PC-9 (cell line): ENCODE measurements around the gene CFAP46. TPM values are rescaled to one million over a fixed set of nuclear protein-coding genes. Genes with fewer than 3 reads are reported as not detected.

Experiments
- Bru-seq: library from RNA; stranded (reverse); fragments of 400-500 nt; gene quantifications from one replicate; lab custom pipeline; 2021; lab: Mats Ljungman, UMichigan
- BruChase-seq, 2 experiments: library from RNA; stranded (reverse); fragments of 400-500 nt; gene quantifications; one replicate each; lab custom pipeline; 2021; lab: Mats Ljungman, UMichigan
- BruUV-seq: library from RNA; stranded (reverse); fragments of 400-500 nt; replicated peaks from 2 replicates; lab custom pipeline; 2021; lab: Mats Ljungman, UMichigan
- CTCF ChIA-PET: fragments of 300-600 bp; sonication (Branson Sonifier 250); formaldehyde crosslinking; loops from one replicate; lab custom pipeline; 2022; ENCODE audit warnings: antibody characterized with exemption; lab: Charles Lee
- POLR2A ChIA-PET: fragments of 300-600 bp; sonication (Branson Sonifier 250); formaldehyde crosslinking; loops from one replicate; lab custom pipeline; 2022; ENCODE audit warnings: antibody characterized with exemption; ENCODE audit not compliant: unreplicated experiment; lab: Charles Lee
- DNase-seq, 2 experiments: peaks; one replicate each; pipeline versions ENCODE4 v3.0.0 to v3.0.0-alpha.2; 2015 to 2022; ENCODE audit warnings: mixed read lengths in 1 of 2
- H2AFZ ChIP-seq: fragments of 200-600 bp; sonication (generic); 2 replicates; pipeline ENCODE4 v1.8.1; 2017; ENCODE audit warnings: antibody characterized with exemption
- H3F3A ChIP-seq: fragments of 200-600 bp; sonication (generic); 2 replicates; pipeline ENCODE4 v1.8.1; 2017; ENCODE audit warnings: antibody characterized with exemption, mild to moderate bottlenecking, low read depth; ENCODE audit not compliant: insufficient read depth
- H3K27ac ChIP-seq: fragments of 200-600 bp; sonication (generic); 2 replicates; pipeline ENCODE4 v1.6.1; 2016; ENCODE audit warnings: mixed run types
- H3K27me3 ChIP-seq: fragments of 200-600 bp; sonication (generic); 2 replicates; pipeline ENCODE4 v1.6.1; 2016; ENCODE audit warnings: low read depth, mixed run types; ENCODE audit not compliant: insufficient read depth
- H3K36me3 ChIP-seq: fragments of 200-600 bp; sonication (generic); 2 replicates; pipeline ENCODE4 v1.6.1; 2016; ENCODE audit warnings: low read depth, mixed run types
- H3K4me1 ChIP-seq: fragments of 200-600 bp; sonication (generic); replicated peaks from 2 replicates; pipeline ENCODE4 v1.6.1; 2016; ENCODE audit warnings: mixed run types; ENCODE audit not compliant: insufficient read depth
- H3K4me2 ChIP-seq: fragments of 200-600 bp; sonication (generic); 2 replicates; pipeline ENCODE4 v1.6.1; 2017; ENCODE audit warnings: mixed run types
- H3K4me3 ChIP-seq: fragments of 200-600 bp; sonication (generic); 2 replicates; pipeline ENCODE4 v1.6.1; 2016; ENCODE audit warnings: mixed run types
- H3K79me2 ChIP-seq: fragments of 200-600 bp; sonication (generic); 2 replicates; pipeline ENCODE4 v1.6.1; 2017; ENCODE audit warnings: low read depth, mixed run types
- H3K9me2 ChIP-seq: fragments of 200-600 bp; sonication (generic); 2 replicates; pipeline ENCODE4 v1.8.1; 2017; ENCODE audit warnings: mild to moderate bottlenecking; ENCODE audit not compliant: insufficient read depth
- H3K9me3 ChIP-seq: fragments of 200-600 bp; sonication (generic); 2 replicates; pipeline ENCODE4 v1.8.1; 2016; ENCODE audit warnings: low read depth; ENCODE audit not compliant: insufficient read depth
- H4K20me1 ChIP-seq: fragments of 200-600 bp; sonication (generic); 2 replicates; pipeline ENCODE4 v1.8.1; 2017; ENCODE audit not compliant: insufficient read depth
- EZH2 ChIP-seq: fragments of 200-600 bp; sonication (generic); IDR thresholded peaks from 2 replicates; pipeline ENCODE4 v1.8.0; 2017; ENCODE audit warnings: antibody characterized with exemption, low read depth
- intact Hi-C: fragments of 100-400 bp; cut with micrococcal nuclease; formaldehyde crosslinking; loops from one replicate; pipeline ENCODE4 v1.10.0; 2022; ENCODE audit not compliant: unreplicated experiment
- long read RNA-seq: library from polyadenylated mRNA; stranded (forward); transcript quantifications from one replicate; pipeline ENCODE4 v2.0.0, GENCODE V29; 2022
- total RNA-seq: library from RNA; stranded (reverse); gene quantifications from 2 replicates; pipeline ENCODE4 v1.2.3, GENCODE V29; 2021
- TF ChIP-seq, protein P1 (sequence below): fragments of 200-600 bp; sonication (generic); conservative IDR thresholded peaks from 2 replicates; pipeline ENCODE4 v1.6.1; 2017; ENCODE audit warnings: mixed run types, antibody characterized with exemption, mild to moderate bottlenecking, moderate library complexity

The CFAP46 gene
- not detected in 2 replicates for total RNA-seq
- percentile 3 among the genes with signal in this experiment for Bru-seq, nascent RNA
- percentile 1 among the genes with signal in this experiment for BruChase-seq, experiment 1, labeled RNA remaining after a 2-hour chase
- BruChase-seq, experiment 2, labeled RNA remaining after a 6-hour chase, result not detected
- long read RNA-seq, result 0 reads

DNA sequence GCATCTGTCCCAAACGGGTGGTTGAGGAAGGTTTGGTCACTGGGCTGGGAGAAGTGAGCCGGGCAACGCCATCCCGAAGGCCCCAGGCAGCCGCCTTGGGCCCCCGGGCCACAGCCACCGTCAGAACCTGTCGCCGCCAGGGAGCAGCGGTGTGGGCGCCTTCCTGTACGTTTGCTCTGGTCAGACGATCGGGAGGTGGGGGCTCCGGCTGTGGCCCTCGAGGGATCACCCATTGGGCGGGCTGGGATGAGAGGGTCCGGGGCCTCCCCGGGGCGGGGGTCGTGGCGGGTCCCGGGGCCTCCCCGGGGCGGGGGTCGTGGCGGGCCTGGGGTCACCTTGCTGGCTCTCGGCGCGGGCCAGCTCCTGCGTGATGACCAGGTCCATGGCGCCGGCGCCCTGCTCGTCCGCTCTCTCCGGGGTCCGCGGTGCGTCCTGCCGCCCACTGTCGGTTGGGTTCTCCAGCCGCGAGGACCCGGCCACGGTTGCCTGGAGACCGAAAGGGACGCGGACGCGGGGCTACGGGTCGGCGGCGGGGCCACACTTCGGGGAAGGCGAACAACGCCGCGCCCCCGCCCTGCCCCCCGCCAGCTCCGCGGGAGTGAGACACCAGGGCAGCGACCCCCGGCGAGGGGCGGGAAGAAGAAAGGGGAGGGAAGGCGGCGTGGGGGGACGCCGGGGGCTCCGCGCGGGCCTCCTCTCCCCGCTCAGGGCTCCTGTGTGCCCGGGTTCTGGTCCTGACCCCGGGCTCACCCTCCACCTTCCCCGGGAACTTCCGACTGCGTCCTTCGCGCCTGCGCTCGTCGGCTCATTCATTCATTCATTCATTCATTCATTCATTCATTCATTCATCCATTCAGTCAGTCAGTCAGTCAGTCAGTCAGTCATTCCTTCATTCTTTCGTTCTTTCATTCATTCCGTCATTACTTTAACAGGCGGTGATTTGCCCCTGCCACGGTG is at the start of gene CFAP46:
TSS of gene CFAP46 (minus strand) at position 470 of the 957 bp plus-strand sequence. CDS start at position 384, 86 bp downstream.
- no peak within 1 kb of the TSS for H3K4me2 ChIP-seq
- H3K79me2 ChIP-seq, result no peaks in the 10 kb centered on the region
- ChIA-PET CTCF (no interaction called here), POLR2A (no interaction called here)
- intact Hi-C loops, result no loop called here
- no peaks in the 10 kb centered on the region for H3K36me3 ChIP-seq
- no peaks in the 10 kb centered on the region for H3K4me1 ChIP-seq
- no peaks in the 10 kb centered on the region for H3K9me2 ChIP-seq
- H3K9me3 ChIP-seq, result no peaks in the 10 kb centered on the region
- H3K27me3 ChIP-seq, result peaks cover 25% of the 10 kb centered on the region
- TF ChIP-seq, protein P1, sequence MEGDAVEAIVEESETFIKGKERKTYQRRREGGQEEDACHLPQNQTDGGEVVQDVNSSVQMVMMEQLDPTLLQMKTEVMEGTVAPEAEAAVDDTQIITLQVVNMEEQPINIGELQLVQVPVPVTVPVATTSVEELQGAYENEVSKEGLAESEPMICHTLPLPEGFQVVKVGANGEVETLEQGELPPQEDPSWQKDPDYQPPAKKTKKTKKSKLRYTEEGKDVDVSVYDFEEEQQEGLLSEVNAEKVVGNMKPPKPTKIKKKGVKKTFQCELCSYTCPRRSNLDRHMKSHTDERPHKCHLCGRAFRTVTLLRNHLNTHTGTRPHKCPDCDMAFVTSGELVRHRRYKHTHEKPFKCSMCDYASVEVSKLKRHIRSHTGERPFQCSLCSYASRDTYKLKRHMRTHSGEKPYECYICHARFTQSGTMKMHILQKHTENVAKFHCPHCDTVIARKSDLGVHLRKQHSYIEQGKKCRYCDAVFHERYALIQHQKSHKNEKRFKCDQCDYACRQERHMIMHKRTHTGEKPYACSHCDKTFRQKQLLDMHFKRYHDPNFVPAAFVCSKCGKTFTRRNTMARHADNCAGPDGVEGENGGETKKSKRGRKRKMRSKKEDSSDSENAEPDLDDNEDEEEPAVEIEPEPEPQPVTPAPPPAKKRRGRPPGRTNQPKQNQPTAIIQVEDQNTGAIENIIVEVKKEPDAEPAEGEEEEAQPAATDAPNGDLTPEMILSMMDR, result no peak
- no peak for TF ChIP-seq EZH2
- no TSS peak for BruUV-seq
- no peak for DNase-seq
- no peak within 1 kb of the TSS for H2AFZ ChIP-seq
- no peaks in the 10 kb centered on the region for H3F3A ChIP-seq
- no peaks in the 10 kb centered on the region for H4K20me1 ChIP-seq
- no peak within 1 kb of the TSS for H3K27ac ChIP-seq
- no peak within 1 kb of the TSS for H3K4me3 ChIP-seq

DNA sequence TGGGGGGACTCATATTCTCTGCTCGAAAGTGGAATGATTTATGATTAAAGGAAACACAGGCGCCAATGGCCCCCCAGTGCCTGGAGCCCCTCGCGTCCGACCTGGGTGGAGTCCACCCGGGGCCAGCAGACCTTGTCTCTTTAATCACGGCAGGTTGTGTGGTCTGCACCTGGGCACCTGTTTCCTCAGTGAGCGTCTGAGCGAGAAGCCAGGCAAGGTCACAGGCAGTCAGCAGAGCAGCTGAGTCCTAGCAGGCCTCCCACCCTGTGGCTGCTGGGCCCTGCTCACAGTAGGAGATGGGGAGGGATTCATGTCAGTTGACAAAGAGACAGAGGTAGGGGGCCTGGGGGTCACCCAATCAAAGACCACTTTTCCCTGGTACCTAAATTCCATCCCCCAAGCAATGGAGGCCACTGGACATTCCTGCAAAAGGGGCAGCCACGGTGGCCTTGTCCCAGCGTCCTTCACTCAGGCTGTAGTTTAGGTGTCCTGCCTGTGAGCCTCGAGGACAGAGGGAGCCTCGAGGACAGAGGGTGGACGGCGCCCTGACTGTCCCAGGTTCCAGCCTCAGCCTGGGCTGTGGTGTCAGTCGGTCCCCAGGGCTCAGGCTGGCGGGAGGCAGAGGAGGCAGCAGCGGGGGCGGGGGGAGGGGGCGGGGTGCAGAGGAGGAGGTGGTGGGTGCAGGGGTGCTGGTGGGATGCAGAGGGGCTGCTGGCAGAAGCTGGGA is 49.5 kb upstream of the CFAP46 start:
- intact Hi-C loops, result no loop called here
- DNase-seq, result no peak
- no peaks in the 10 kb centered on the region for H3K36me3 ChIP-seq
- CTCF ChIA-PET, result no interaction called here
- no peaks in the 10 kb centered on the region for H3K79me2 ChIP-seq
- no peaks in the 10 kb centered on the region for H3F3A ChIP-seq
- no peaks in the 10 kb centered on the region for H3K4me1 ChIP-seq
- H3K27me3 ChIP-seq, result peaks cover 75% of the 10 kb centered on the region
- H3K9me2 ChIP-seq, result no peaks in the 10 kb centered on the region
- POLR2A ChIA-PET, result no interaction called here
- no peak overlapping the region for H3K4me3 ChIP-seq
- no peak overlapping the region for H3K27ac ChIP-seq
- H3K4me2 ChIP-seq, result no peak overlapping the region
- H3K9me3 ChIP-seq, result no peaks in the 10 kb centered on the region
- TF ChIP-seq, protein P1, result no peak
- no peak for TF ChIP-seq EZH2
- no peaks in the 10 kb centered on the region for H4K20me1 ChIP-seq
- BruUV-seq, result no TSS peak
- no peak overlapping the region for H2AFZ ChIP-seq
